Natural killer cell (primary cell): ENCODE results near the gene TULP1. TPM values are rescaled to one million over a fixed set of nuclear protein-coding genes. Genes with fewer than 3 reads are reported as not detected.

Source experiments
- ATAC-seq, 3 donors: fragments of 150-1000 bp in 2 of 3; fragments of 200-7000 bp in 1 of 3; cut with Tn5 transposase; 1 replicate in 1 of 3; 2 replicates in 2 of 3; pipeline ENCODE4 v1.10.0; 2021; ENCODE audit warnings: mild to moderate bottlenecking in 2 of 3, moderate library complexity in 2 of 3
- DNase-seq, 2 donors: peaks; one replicate each; pipeline versions ENCODE4 v3.0.0 to v3.0.0-alpha.2; 2013 to 2021; ENCODE audit warnings: mixed read lengths in 1 of 2
- H3K27ac ChIP-seq: one replicate; pipeline ENCODE4 v1.5.1; 2013; ENCODE audit warnings: mild to moderate bottlenecking, low read length
- H3K27me3 ChIP-seq: one replicate; pipeline ENCODE4 v1.6.1; 2013; ENCODE audit warnings: low read length; ENCODE audit not compliant: control insufficient read depth, insufficient read depth
- H3K36me3 ChIP-seq: one replicate; pipeline ENCODE4 v1.6.1; 2013; ENCODE audit warnings: low read length; ENCODE audit not compliant: control insufficient read depth, insufficient read depth
- H3K4me1 ChIP-seq: one replicate; pipeline ENCODE4 v1.6.1; 2013; ENCODE audit warnings: low read length; ENCODE audit not compliant: control insufficient read depth, insufficient read depth
- H3K4me3 ChIP-seq: one replicate; pipeline ENCODE4 v1.5.1; 2013; ENCODE audit warnings: low read length
- H3K9me3 ChIP-seq: one replicate; pipeline ENCODE4 v1.6.1; 2013; ENCODE audit warnings: low read length; ENCODE audit not compliant: control insufficient read depth, insufficient read depth
- H3K27ac Mint-ChIP-seq, 2 donors: one replicate each; pipeline ENCODE4 v1.8.0; 2022; ENCODE audit warnings: mild to moderate bottlenecking in 2 of 2, mixed read lengths in 2 of 2, moderate library complexity in 1 of 2
- H3K27me3 Mint-ChIP-seq, 2 donors: one replicate each; pipeline ENCODE4 v1.8.0; 2022; ENCODE audit warnings: low read depth in 2 of 2, mixed read lengths in 2 of 2
- H3K36me3 Mint-ChIP-seq: one replicate; pipeline ENCODE4 v1.8.0; 2022; ENCODE audit warnings: mixed read lengths
- H3K4me1 Mint-ChIP-seq, 2 donors: one replicate each; pipeline ENCODE4 v1.8.0; 2022; ENCODE audit warnings: mixed read lengths in 2 of 2
- H3K4me3 Mint-ChIP-seq: one replicate; pipeline ENCODE4 v1.8.0; 2022; ENCODE audit warnings: mild to moderate bottlenecking, moderate library complexity, mixed read lengths
- H3K9me3 Mint-ChIP-seq, 2 donors: one replicate each; pipeline ENCODE4 v1.8.0; 2022; ENCODE audit warnings: mixed read lengths in 2 of 2
- WGBS: methylation state at CpG from one replicate; pipeline ENCODE4 v1.1.7; 2013; ENCODE audit warnings: missing lambda C conversion rate; ENCODE audit not compliant: insufficient coverage; 5-methylcytosine and 5-hydroxymethylcytosine counted together
- intact Hi-C: fragments of 100-400 bp; cut with micrococcal nuclease; formaldehyde crosslinking; loops from one replicate; pipeline ENCODE4 v1.14.2; 2022
- total RNA-seq, 4 donors: library from RNA; stranded (reverse); fragments of 120-200 nt in 1 of 4; gene quantifications; one replicate each; pipeline versions ENCODE4 v1.2.3 to v1.2.4, GENCODE V29; 2013 to 2022
- TF ChIP-seq, protein P1 (sequence below): fragments of 200-600 bp; IDR thresholded peaks from one replicate; pipeline ENCODE4 v1.8.0; 2022; ENCODE audit warnings: antibody characterized with exemption

TULP1 gene
- total RNA-seq, 3 donors from 2014 or later (not counting 1 experiment from before 2014, with no cell fraction given): not detected

DNA sequence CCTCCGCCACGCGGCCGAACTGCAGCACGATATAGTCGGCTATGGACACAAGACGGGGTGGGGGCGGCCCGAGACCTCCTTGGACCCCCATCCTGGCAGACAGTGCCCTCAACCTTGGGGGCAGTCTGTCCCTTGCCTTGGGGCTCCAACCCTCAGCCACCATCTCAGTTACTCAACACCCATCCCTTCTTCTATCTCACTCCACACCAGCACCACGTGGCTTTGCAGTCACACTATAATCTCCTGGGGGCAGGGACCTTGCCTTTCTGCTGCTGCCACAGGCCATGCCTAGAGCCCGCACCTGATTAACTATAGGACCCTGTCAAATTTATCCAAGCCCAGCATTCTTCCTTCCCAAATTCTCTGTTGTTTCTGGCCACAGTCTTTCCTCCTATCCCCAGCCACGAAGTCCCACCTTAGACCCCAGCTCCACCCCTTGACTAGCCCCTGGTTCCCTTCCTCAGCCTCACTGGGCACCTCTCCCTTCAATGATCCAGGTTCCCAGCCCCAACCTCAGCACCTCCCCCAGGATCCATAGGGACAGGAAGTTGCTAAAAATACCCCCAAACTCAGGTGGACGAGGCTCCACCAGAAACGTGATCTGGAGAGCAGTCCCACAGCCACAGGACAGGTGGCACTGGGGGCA is 14.2 kb downstream of the TULP1 start:
- intact Hi-C loops: no loop called here
- Histone ChIP-seq H3K9me3 (no peaks in the 10 kb centered on the region), H3K27ac (no peak overlapping the region), H3K36me3 (no peaks in the 10 kb centered on the region), H3K27me3 (peaks cover 16% of the 10 kb centered on the region), H3K4me1 (peaks cover 26% of the 10 kb centered on the region), H3K4me3 (peak overlapping the region; percentile 48)
- peaks cover 7 to 19% of the 10 kb centered on the region in 2 donors for H3K4me1 Mint-ChIP-seq
- peak overlapping the region in 1 of 2 donors; percentile 65 for H3K27ac Mint-ChIP-seq
- peaks cover 16 to 17% of the 10 kb centered on the region in 2 donors for H3K27me3 Mint-ChIP-seq
- peak overlapping the region; percentile 83 for H3K4me3 Mint-ChIP-seq
- TF ChIP-seq, protein P1, sequence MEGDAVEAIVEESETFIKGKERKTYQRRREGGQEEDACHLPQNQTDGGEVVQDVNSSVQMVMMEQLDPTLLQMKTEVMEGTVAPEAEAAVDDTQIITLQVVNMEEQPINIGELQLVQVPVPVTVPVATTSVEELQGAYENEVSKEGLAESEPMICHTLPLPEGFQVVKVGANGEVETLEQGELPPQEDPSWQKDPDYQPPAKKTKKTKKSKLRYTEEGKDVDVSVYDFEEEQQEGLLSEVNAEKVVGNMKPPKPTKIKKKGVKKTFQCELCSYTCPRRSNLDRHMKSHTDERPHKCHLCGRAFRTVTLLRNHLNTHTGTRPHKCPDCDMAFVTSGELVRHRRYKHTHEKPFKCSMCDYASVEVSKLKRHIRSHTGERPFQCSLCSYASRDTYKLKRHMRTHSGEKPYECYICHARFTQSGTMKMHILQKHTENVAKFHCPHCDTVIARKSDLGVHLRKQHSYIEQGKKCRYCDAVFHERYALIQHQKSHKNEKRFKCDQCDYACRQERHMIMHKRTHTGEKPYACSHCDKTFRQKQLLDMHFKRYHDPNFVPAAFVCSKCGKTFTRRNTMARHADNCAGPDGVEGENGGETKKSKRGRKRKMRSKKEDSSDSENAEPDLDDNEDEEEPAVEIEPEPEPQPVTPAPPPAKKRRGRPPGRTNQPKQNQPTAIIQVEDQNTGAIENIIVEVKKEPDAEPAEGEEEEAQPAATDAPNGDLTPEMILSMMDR: no peak
- DNase-seq: no peak
- H3K36me3 Mint-ChIP-seq: no peaks in the 10 kb centered on the region
- WGBS: 57% methylated on average over 14 of the region's 14 CpGs
- ATAC-seq: no peak
- no peaks in the 10 kb centered on the region for H3K9me3 Mint-ChIP-seq

DNA sequence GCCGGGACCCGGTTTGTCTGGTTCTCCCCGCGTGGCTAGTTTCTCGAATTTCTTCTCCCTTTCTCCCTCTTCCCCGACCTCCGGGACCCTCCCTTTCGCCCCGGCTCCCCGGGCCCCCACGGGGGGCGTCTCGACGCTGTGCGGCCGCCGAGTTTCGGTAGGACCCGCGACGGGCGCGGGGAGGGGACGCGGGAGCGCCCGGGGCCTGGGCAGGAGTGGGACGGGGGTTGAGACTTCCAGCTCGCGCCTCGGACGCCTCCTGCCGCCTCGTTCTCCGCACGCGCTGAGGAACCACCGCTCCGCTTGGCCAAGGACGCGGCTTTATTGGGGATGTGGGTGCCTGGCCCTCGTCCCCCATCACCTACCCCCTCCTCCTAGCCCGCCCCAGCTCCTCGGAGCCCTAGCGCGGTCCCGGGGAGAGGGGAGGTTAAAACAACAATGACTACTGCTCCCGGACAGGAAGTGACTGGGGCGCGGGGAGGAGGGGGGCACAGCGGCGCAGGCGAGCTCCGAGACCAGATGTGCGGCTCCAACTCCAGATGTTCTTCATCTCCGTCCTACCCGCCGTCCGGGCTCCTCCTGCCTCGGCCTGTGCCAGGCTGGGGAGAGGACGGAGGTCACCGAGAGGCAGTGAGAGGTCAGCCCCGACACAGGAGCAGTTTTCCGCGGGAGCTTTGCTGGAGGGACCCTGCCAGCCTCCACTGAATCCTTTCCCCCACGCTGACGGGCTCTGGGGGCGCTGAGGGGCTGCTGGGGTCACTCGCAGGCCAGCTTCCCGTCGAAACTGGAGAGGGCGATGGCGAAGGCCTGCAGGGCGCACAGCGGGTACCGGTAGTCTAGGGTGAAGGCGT is 14.9 kb downstream of the TULP1 start:
- no peak overlapping the region for H3K27ac ChIP-seq
- intact Hi-C loops: no loop called here
- peak; percentile 23 to 58 (median 31) for ATAC-seq
- peak overlapping the region; percentile 48 for H3K4me3 ChIP-seq
- H3K27me3 ChIP-seq: peaks cover 16% of the 10 kb centered on the region
- peak overlapping the region; percentile 83 for H3K4me3 Mint-ChIP-seq
- WGBS: 8% methylated on average over 76 of the region's 77 CpGs
- H3K4me1 ChIP-seq: peaks cover 26% of the 10 kb centered on the region
- peaks cover 14 to 26% of the 10 kb centered on the region in 2 donors for H3K4me1 Mint-ChIP-seq
- TF ChIP-seq, protein P1: no peak
- no peaks in the 10 kb centered on the region for H3K36me3 Mint-ChIP-seq
- peak; percentile 43 to 56 for DNase-seq
- peak overlapping the region in 1 of 2 donors; percentile 65 for H3K27ac Mint-ChIP-seq
- no peaks in the 10 kb centered on the region for H3K9me3 ChIP-seq
- H3K36me3 ChIP-seq: no peaks in the 10 kb centered on the region
- no peaks in the 10 kb centered on the region for H3K9me3 Mint-ChIP-seq
- H3K27me3 Mint-ChIP-seq: peaks cover 21 to 22% of the 10 kb centered on the region in 2 donors

DNA sequence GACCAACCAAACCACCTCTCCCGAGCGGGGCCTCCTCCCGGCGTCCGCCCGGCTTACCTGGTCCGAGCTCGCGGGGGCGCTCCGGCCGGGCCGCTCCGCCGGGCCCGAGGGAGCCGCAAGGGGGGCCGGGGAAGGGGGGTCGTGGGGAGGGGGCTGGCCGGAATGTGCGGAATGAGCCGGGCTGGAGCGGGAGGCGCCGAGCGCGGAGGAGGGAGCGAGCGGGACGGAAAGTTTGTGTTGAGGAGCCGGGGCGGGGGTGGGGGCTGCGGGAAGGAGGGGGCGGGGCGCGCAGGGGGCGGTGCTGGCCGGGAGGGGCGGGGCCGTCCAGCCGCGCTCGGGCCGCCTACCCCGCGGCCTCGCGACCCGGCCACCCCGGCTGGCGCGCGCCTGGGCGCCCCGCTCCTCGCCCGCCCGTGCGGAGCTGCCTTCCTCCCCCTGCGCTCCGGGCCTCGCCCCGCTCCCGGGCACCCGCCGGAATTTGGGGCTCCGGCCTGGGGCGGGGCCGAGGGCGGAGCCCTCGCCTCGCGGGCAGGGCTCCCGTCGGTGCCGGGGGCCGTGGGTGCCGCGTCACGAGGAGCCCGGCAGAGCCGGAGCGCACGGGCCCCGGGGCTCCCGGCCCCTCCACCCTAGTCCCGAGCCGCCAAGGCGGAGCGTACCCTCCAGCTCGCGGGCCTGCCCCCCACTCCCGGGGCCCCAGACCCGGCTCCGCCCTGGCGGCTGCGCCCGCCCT is 15.7 kb downstream of the TULP1 start, which contains the start of gene TEAD3:
Gene TEAD3 (minus strand): TSS at position 239 of the 730 bp plus-strand sequence.
- Histone ChIP-seq H3K9me3 (no peaks in the 10 kb centered on the region), H3K4me3 (peak within 1 kb of the TSS; percentile 48), H3K36me3 (no peaks in the 10 kb centered on the region), H3K27ac (no peak within 1 kb of the TSS), H3K4me1 (peaks cover 26% of the 10 kb centered on the region), H3K27me3 (peaks cover 16% of the 10 kb centered on the region)
- H3K27ac Mint-ChIP-seq: peak within 1 kb of the TSS in 1 of 2 donors; percentile 65
- ATAC-seq (peak; percentile 65 to 74 (median 69)), DNase-seq (peak; percentile 47 to 71)
- intact Hi-C loops: no loop called here
- peaks cover 24% of the 10 kb centered on the region in 2 donors for H3K27me3 Mint-ChIP-seq
- H3K9me3 Mint-ChIP-seq: no peaks in the 10 kb centered on the region
- H3K4me1 Mint-ChIP-seq: peaks cover 15 to 29% of the 10 kb centered on the region in 2 donors
- TF ChIP-seq, protein P1: no peak
- peak within 1 kb of the TSS; percentile 83 for H3K4me3 Mint-ChIP-seq
- H3K36me3 Mint-ChIP-seq: no peaks in the 10 kb centered on the region
- WGBS: under 1% methylated on average over 85 of the region's 98 CpGs
